RKO (cell line): ENCODE measurements around the gene MFNG.

ENCODE experiments used
- DNase-seq: peaks from one replicate; pipeline ENCODE4 v3.0.0-alpha.2; 2016; ENCODE audit warnings: low spot score

MFNG gene

GRCh38 chr22:37511395-37512104 lies 25.4 kb upstream of the MFNG start:
- DNase-seq, result no peak

- DNase-seq, result no peak
These were observed 23.9 kb upstream of the MFNG start for GRCh38 chr22:37510091-37510490.

GRCh38 chr22:37509059-37509860 lies 23.1 kb upstream of the MFNG start:
- DNase-seq, result no peak

- DNase-seq, result no peak
These were observed 22.3 kb upstream of the MFNG start for GRCh38 chr22:37508431-37508992.

GRCh38 chr22:37507731-37508130 lies 21.5 kb upstream of the MFNG start:
- DNase-seq, result no peak

- no peak for DNase-seq
These were observed 19.8 kb upstream of the MFNG start for GRCh38 chr22:37505989-37506388.

- no peak for DNase-seq
These were observed 19.4 kb upstream of the MFNG start for GRCh38 chr22:37505565-37505964.

GRCh38 chr22:37504964-37505363 lies 18.8 kb upstream of the MFNG start:
- no peak for DNase-seq

- DNase-seq, result no peak
These were observed 17.7 kb upstream of the MFNG start for GRCh38 chr22:37503850-37504249.

GRCh38 chr22:37503183-37503683 lies 17.0 kb upstream of the MFNG start:
- no peak for DNase-seq

GRCh38 chr22:37502342-37503182 lies 16.4 kb upstream of the MFNG start:
- no peak for DNase-seq

- DNase-seq, result peak; percentile 35
These were observed 15.6 kb upstream of the MFNG start for GRCh38 chr22:37501610-37502341.

- DNase-seq, result no peak
These were observed 14.8 kb upstream of the MFNG start for GRCh38 chr22:37500745-37501609.

- DNase-seq, result no peak
These were observed 13.8 kb upstream of the MFNG start for GRCh38 chr22:37499789-37500540.

- no peak for DNase-seq
These were observed 13.0 kb upstream of the MFNG start for GRCh38 chr22:37499027-37499707.

- no peak for DNase-seq
These were observed 12.2 kb upstream of the MFNG start for GRCh38 chr22:37498289-37498909.

GRCh38 chr22:37497062-37497599 lies 10.9 kb upstream of the MFNG start:
- peak; percentile 68 for DNase-seq

GRCh38 chr22:37496651-37497050 lies 10.5 kb upstream of the MFNG start:
- DNase-seq, result no peak
